Activated T-cell treated with anti-CD3 and anti-CD28 coated beads, Interleukin-2, amount 50 U/mL, for 48 hours (primary cell): ENCODE data around the gene MYPN.
"Not testable (repeated sequence)": the region's sequence is repeated elsewhere in the genome, so short reads cannot be mapped to it uniquely, and the experiment has no call there.

Source experiments
- DNase-seq, 2 experiments: peaks; one replicate each; pipeline ENCODE4 v3.0.0-alpha.2; 2020

MYPN gene, protein sequence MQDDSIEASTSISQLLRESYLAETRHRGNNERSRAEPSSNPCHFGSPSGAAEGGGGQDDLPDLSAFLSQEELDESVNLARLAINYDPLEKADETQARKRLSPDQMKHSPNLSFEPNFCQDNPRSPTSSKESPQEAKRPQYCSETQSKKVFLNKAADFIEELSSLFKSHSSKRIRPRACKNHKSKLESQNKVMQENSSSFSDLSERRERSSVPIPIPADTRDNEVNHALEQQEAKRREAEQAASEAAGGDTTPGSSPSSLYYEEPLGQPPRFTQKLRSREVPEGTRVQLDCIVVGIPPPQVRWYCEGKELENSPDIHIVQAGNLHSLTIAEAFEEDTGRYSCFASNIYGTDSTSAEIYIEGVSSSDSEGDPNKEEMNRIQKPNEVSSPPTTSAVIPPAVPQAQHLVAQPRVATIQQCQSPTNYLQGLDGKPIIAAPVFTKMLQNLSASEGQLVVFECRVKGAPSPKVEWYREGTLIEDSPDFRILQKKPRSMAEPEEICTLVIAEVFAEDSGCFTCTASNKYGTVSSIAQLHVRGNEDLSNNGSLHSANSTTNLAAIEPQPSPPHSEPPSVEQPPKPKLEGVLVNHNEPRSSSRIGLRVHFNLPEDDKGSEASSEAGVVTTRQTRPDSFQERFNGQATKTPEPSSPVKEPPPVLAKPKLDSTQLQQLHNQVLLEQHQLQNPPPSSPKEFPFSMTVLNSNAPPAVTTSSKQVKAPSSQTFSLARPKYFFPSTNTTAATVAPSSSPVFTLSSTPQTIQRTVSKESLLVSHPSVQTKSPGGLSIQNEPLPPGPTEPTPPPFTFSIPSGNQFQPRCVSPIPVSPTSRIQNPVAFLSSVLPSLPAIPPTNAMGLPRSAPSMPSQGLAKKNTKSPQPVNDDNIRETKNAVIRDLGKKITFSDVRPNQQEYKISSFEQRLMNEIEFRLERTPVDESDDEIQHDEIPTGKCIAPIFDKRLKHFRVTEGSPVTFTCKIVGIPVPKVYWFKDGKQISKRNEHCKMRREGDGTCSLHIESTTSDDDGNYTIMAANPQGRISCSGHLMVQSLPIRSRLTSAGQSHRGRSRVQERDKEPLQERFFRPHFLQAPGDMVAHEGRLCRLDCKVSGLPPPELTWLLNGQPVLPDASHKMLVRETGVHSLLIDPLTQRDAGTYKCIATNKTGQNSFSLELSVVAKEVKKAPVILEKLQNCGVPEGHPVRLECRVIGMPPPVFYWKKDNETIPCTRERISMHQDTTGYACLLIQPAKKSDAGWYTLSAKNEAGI (N-terminal part only)

DNA sequence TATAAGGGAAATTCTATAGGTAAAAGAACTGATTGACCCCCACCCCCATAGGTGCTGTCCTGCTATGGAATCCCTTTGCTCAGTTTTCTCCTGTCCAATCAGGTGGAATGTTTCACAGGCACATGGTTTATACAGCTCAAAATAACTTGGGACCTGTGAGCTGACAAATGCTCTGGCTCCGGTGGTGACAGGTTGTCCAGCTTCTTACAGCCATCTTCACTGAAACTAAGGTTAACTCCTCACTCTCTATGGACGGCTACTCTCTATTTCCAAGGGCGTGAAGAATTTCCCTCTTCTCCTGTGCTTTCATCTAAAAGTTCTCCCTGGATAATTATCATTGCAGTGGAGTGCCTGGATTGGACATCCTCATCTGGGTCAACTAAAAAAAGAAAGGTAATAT lies at the start of gene MYPN:
MYPN (plus strand) TSS at position 158 of the 400 bp plus-strand sequence. CDS start 11,951 bp downstream, outside the sequence.
- DNase-seq, result no peak

DNA sequence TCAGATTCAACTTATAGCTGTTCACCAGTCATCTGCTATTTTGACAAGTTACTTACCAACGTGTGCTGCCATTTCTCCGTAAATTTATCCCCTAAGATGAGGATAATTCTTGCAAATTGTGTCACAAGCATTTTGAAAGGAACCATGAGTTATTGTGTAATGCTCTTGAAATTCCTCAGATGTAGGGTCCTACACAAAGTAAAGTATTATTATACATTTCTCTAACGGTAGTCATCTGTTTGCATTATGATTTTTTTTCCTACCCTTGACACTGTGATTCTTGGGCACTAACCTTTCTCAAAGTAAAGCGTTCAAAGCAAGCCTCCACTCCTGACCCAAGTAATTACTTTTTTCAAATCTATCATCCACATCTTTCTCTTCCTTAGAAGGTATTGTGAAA lies 42.3 kb upstream of the MYPN start:
- DNase-seq, result no peak

DNA sequence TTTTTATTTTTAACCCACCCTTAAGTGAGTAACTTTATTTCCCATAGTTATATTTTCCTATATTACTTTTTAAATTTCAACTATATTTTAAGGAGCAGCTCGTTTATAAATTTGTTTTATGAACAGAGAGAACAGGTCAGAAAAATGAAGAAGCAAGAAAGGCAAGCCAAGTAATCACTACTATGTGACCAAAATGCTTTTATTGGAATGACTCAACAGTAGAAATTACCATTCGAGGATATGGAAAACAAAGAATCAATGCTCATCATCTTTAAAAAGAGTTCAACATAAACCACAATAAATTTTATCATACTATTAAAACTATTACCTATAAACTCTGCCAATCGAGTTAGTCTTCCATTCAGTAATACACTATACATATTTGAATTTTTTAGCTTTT lies 41.8 kb upstream of the MYPN start:
- no peak for DNase-seq

DNA sequence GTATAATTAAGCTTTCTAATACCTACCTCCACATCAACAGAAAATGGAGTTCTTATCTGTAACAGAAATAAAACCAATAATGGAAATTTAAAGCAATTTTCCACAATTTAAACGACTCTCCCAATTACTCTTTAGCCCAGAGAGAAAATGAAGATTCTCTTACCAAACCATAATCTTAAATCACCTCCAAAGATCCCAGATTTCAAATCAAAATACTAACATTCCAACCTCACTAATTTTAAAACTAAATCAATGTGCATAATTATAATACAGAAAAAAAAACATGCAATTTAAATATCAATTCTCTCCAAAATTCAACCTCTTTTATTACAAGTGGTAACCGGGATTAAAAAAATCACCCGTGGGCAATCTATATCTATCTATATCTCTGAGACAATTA lies 35.7 kb upstream of the MYPN start:
- no peak for DNase-seq

DNA sequence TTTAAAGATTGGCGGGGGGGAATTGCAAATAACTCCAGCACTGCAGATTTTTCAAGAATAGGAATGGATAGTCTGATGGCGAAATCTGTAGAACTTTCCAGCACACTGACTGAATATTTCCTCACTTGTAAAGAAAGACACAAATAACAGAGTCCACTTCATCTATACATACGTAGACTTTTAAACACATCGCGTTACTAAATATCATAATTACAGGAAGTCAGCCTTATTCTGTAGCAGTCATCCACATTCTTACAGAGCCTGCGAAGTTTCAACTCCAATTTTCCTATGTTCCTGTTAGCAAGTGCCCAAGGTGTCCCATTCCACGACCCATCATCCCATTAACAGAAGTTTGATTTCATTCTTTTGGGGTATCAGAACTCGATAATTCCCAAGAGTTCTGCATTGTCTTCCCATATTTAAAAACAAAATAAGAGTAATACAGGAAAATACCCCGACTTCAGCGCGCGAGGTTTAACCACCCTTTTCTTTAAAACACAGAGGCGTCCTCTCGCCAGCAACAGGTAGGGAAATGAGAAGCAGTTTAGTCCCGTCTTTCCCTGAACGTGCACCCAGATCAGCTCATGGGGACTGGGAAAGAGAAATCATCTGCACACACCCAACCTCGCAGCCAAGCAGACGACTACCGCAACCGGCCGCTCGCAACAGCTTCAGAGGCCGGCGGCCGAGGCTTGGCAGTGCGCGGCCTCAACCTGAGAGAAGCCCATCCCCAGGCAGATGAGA lies 35.1 kb upstream of the MYPN start:
- no peak for DNase-seq

DNA sequence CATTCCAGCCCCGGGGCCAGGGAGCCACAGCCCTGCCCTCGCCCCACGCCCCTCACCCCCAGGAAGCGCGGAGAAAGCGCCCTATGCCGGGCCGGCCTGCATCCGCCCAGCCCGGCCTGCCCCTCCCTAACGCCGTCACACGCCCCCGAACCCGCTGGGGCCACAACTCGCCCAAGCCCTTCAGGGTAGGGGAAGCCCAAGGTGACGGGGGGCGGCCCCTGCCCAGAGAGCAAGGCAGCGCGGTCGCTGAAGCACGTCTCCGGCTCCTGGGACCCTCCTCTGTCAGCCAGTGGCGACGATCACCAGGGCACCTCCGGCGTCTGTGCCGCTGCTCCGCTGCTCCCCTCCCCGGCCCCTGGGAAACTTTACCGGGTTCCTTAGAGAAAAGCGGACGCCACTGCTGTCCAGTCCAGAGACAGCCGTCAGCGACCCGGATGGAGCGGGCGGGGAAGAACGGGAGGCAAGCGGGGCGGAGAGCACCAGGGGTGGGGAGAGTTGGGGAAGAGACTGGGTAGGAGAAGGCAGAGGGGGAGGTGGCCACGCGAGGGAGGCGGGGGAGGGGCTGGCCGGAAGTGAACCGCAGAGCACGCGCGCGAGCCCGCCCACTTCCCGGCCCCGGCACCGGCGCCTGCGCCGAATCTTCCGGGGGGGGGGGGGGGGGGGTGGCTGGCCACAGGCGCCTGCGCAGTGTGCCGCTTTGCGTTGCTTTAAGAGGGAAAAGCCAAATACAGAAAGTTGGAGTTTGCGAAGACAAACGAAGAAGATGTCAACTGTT lies 34.3 kb upstream of the MYPN start, which contains the start of gene HERC4:
HERC4 (minus strand) TSS at position 509 of the 775 bp plus-strand sequence. CDS start 2,175 bp downstream, outside the sequence.
- peak; percentile 91 to 92 for DNase-seq

DNA sequence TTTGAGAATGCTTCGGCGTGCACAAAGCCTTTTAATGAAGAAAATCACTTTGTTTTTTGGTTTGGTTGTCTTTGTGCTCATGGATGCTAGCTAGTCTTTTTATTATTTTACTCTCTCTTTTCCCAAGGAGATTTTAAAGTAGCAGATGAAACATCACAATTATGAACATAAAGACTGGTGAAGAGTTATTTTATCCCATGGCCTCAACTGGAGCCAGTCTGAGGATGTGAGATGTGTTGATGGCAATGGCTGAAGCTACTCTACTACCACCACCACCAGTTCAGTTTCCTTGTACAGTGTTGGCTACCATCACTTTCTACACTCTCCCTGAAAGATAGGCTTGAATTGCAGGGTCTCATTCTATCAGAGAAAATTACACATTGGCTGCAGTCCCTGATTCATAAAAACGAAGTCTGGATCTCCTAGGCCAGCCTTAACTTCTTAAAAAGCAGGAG lies 33.7 kb upstream of the MYPN start:
- DNase-seq, result no peak

DNA sequence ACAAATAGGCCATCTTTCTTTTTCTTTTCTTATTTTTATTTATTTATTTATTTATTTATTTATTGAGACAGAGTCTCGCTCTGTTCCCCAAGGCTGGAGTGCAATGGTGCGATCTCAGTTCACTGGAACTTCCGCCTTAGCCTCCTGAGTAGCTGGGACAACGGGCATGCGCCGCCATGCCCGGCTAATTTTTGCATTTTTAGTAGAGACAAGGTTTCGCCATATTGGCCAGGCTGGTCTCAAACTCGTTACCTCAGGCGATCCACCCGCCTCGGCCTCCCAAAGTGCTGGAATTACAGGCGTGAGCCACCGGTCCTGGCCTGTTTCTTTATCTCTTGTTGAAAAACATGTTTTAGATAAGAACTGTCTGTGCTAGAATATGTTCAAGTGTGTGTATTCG lies 33.2 kb upstream of the MYPN start:
- DNase-seq, result not testable (repeated sequence)

DNA sequence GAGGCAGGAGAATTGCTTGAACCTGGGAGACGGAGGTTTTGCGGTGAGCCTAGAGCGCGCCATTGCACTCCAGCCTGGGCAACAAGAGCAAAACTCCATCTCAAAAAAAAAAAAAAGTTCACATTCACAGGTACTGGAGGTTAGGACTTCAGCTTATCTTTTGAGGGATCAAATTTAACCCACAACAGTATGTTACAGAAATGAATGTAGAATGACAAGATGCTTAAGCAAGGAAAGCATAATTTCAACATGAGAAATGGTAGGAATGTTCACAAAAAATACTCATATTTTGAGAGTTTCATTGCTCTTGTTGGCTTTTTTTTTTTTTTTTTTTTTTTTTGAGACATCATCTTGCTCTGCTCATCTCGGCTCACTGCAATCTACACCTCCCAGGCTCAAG lies 32.3 kb upstream of the MYPN start:
- no peak for DNase-seq

DNA sequence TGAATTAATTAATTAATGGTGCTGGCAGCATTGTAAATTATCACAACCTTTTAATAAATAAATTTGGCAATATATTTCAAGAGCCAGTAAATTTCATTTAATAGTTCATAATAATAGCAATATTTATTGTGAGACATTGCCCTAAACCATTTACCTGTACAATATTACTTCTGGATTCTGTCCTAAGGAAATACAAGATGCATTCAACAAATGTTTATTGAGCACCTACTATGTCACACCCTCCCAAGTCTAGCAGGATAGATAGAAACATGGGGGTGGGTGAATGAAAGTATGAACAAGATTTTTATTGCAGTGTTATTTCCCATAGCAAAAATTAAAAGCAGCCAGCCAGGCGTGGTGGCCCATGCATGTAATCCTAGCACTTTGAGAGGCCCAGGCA lies 29.9 kb upstream of the MYPN start:
- no peak for DNase-seq

DNA sequence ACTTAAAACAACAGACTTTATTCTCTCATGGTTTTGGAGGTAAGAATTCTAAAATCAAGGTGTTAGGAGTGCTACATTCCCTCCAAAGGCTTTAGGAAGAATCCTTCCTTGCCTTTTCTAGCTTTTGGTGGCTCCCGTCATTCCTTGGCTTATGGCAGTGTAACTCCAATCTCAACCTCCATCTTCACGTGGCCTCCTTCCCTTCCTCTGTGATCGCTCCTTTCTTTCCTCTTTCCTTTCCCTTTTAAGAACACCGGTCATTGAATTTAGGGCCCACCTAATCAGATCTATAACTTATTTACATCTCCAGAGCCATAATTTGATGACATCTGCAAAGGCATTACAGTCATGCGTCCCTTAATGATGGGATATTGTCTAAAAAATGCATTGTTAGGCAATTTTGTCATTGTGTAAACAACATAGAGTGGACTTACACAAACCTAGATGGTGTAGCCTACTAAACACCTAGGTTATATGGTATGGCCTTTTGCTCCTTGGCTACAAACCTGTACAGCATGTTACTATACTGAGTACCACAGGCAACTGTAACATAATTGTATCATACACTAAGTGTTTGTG lies 28.3 kb upstream of the MYPN start:
- DNase-seq, result no peak

DNA sequence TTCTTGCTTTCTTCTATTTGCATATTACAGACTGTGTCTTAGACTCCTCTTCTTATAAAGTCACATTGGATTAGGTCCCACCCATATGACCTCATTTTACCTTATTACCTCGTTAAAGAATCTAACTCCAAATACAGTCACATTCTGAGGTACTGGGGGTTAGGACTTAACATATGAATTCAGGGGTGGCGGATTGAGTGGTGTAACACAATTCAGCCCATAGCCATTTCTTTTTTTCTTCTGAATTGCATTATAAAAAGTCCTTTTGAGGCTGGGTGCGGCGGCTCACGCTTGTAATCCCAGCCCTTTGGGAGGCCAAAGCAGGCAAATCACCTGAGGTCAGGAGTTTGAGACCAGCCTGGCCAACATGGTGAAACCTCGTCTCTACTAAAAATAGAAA lies 27.4 kb upstream of the MYPN start:
- DNase-seq, result no peak

DNA sequence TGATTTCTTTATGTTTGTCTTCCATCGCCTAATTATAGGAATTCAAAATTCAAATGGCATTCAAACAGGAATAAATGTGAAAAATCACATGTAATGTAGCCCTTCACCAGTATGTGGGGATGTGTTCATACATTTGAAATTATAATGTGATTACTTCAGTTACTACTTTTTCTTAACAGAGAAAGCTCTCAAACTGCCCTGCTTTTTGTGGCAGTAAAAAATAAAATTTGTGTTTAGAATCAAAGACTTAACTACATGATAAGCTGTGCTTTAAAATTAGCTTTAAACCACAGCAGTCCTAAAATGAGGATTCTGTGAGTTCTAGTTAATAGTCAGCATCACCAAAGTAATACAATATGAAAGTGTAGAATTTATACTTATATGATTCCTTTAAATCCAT lies 26.4 kb upstream of the MYPN start:
- DNase-seq, result no peak

DNA sequence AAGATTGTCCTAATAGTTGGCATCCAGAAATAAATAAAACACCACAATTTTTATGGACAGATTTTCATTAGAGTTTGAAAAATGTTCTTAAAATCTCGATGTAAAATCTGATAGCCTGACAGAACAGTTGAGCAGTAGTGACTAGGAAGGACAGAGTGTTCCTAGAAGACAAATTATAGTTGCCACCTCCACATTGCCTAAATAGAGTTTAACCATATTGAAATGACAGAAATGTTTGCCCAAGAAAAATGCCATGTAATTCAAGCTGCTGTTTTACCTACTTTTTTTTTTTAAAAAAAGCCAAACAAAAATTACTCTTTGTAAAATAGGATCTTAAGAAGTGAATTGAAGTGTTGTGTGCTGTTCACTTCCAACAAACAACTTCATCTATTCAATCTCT lies 25.3 kb upstream of the MYPN start:
- DNase-seq, result no peak

DNA sequence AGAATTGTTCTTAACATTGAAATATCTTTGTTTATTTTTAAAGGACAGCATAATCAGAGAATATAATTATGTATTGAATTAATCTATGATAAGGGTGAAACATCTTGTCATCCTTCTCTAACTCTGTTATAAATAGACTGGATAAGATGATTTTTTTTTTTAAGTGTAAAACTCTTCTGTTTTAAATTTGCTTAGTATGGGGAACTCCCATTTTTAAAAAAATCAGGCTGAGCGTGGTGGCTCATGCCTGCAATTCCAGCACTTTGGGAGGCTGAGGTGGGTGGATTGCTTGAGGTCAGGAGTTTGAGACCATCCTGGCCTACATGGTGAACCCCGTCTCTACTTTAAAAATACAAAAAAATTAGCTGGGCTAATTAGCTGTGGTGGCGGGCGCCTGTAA lies 24.8 kb upstream of the MYPN start:
- DNase-seq, result no peak

DNA sequence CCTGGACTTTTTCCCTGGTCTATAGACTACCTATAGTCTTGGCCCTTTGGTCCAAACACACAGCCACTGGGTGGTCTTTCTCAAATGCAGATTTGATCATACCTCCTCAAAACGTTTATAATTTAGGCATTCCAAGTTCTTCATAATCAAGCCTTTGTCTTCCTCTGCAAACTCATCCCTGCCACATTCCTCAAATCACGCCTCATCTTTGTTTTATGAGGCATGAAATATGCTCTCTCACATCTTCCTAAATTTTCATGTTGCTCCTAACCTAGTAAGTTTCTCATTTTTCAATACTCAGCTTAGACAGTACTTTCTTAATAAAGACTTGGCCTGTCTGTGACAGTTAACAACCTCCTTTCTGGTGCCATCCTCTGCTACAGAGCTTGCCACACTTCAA lies 23.3 kb upstream of the MYPN start:
- DNase-seq, result no peak

DNA sequence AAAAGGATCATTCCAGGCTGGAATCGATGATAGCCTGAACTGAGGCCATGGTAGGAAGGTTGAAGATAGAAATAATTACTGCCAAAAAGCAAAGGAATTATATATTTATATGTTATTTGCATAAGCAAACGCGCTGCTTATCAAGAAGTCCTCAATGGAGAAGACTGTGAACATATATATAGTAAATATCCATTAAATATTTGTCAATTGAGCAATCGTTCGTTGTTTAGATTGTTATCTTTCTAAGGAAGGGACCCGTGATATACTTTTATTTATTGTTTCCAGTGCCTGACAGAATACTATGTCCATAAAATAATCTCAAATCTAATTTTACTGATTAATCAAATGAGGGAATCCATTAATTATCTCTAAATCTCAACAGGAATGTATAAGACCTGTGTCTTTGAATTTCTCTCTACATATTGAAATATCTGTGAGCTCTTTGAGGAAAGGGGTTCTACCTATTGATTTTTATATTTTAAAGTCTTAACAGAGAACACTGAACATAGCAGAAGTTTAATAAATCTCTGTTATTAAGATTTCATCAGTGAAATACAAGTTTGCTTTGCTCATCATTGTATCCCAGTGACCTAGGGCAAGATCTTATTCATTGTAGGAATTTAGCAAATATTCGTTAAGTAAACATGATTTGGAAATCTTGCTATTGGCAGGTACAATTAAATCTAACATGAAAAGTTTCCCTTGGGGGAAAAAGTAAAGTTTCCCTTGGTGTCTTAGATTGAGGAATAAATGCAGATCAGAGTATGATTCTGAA lies 22.2 kb upstream of the MYPN start:
- DNase-seq, result no peak

DNA sequence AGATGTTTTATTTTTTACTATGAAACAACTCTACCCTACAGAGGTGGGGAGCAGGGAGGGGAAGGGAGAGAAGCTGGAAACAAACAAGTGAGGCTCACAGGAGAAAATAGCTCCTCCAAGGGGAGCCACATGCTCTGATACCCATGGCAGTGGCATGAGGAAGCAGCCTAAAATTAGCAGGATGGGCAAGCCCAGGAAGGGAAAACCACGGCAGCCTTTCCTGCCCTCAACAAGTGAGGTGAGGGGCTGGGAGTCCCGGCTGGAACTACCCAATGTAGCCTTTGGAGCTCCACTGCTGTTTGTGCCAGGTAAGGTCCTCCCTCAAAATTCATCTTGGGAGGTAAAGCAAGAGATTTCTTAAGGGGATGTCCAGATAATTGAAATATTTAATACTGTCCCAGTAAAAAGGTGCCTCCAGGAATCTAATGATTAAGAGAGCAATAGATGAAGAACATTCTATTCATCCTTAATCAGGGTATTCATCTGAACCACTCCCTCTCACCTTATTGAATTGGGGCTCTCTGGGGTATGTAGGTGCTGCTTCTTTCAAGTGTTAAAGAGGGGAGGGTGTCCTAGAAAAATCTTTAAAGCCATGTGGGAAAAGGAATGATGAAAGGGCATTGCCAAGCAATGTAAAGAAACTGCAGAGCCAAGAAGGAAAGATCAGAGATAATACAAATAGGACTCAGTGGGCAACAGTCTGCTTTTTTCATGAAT lies 21.4 kb upstream of the MYPN start:
- DNase-seq, result no peak

DNA sequence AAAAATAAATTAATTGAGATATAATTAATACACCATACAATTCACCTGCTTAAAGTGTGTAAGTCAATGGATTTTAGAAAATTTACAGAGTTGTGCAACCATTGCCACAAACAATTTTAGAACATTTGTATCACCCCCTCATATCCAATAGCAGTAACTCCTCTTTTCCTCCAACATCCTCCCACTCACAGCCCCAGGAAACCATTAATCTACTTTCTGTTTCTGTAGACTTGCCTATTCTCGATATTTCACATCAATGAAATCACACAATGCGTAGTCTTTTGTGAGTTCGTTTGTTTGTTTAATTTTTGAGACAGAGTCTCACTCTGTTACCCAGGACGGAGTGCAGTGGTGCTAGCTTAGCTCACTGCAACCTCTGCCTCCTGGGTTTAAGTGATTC lies 20.5 kb upstream of the MYPN start:
- no peak for DNase-seq

DNA sequence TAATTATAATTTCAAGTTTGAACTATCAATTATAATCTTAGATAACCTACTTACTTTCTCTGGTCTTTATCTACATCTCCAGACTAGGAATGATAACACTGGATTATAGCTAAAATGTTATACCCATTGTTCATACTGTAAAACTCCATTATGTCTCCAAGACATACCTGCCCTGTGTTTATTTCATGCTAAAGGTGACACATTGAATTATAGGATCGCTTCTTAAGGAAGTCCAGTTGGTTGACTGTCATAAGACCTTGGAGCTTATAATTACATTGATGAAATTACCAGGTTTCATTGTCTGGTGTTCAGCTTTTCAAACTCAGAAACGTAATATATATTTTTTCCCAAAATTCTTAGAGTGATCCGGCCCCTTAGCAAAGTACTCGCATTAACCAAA lies 18.7 kb upstream of the MYPN start:
- no peak for DNase-seq
